Measurements from ENCODE around the gene ARHGEF4.

GRCh38 chr2:130832296-130832940, 4.3 kb upstream of the ARHGEF4 start:
- TF ChIP-seq CTCF (IDR thresholded peaks at IDR 0.05; ENCODE audit: low read length) (no peak), EZH2phosphoT487 (IDR thresholded peaks at IDR 0.05; ENCODE audit: low read length) (no peak), EZH2 (optimal IDR thresholded peaks at IDR 0.05; ENCODE audit: low read depth, low read length) (no peak)
